ENCODE data around the gene ROM1. TPM values are rescaled to one million over a fixed set of nuclear protein-coding genes. Genes with fewer than 3 reads are reported as not detected.

The ROM1 gene
- total and polyA plus RNA-seq, 2 donors from 2014 or later: 7.9 to 11.1 TPM

DNA sequence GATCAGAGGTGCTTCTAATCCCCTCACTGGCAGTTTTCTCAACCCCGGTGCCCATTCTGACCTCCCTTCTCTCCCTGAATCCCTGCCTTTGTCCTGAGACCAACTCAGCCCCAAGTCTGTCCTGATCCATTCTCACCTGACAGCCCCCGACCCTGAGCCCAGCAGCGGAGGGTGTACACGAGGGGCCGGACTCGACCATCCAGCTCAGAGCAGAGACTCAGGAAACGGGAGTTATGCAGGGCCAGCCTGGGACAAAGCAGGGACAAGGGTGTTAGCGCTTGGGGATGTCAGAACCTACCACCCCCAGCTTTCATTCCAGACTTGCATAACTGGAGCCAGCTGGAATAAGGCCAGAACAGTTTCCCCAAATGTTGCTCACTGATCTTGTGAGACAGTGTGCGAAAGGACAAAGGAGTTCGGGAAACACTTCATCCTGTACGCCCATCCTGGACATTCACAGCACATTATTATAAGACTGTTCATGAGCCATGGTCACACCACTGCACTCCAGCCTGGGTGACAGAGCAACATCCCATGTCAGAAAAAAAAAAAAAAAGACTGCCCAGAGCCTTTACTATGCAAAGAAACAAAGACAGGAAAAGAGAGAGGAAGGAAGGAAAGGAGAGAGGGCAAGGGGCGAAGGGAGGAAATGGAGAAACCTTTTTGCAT lies 35.9 kb upstream of the ROM1 start:
- TF ChIP-seq, protein P1, sequence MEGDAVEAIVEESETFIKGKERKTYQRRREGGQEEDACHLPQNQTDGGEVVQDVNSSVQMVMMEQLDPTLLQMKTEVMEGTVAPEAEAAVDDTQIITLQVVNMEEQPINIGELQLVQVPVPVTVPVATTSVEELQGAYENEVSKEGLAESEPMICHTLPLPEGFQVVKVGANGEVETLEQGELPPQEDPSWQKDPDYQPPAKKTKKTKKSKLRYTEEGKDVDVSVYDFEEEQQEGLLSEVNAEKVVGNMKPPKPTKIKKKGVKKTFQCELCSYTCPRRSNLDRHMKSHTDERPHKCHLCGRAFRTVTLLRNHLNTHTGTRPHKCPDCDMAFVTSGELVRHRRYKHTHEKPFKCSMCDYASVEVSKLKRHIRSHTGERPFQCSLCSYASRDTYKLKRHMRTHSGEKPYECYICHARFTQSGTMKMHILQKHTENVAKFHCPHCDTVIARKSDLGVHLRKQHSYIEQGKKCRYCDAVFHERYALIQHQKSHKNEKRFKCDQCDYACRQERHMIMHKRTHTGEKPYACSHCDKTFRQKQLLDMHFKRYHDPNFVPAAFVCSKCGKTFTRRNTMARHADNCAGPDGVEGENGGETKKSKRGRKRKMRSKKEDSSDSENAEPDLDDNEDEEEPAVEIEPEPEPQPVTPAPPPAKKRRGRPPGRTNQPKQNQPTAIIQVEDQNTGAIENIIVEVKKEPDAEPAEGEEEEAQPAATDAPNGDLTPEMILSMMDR (IDR thresholded peaks at IDR 0.05; ENCODE audit: borderline replicate concordance, extremely low read depth, insufficient read depth): no peak
- DNase-seq (peak in 2 of 5 donors; percentile 60 to 71), FAIRE-seq (no peak)
- no peak overlapping the region for H3K9ac ChIP-seq (ENCODE audit: low read length in 3 of 3)
- no peaks in the 10 kb centered on the region for H3K27me3 ChIP-seq (ENCODE audit: control insufficient read depth, insufficient read depth, low read length)
- peak overlapping the region; percentile 72 to 76 for H3K27ac ChIP-seq (ENCODE audit: low read depth in 2 of 2, low read length in 2 of 2)
- intact Hi-C loops (cut with DNase I): no loop called here
- H3K4me1 ChIP-seq (ENCODE audit: control insufficient read depth in 2 of 3, insufficient read depth in 2 of 3, low read depth in 1 of 3, low read length in 3 of 3): peaks cover 0 to 27% (median 13%) of the 10 kb centered on the region in 3 donors
- no peak overlapping the region for H3K4me3 ChIP-seq (ENCODE audit: low read length in 3 of 3)
- no peaks in the 10 kb centered on the region for H3K9me3 ChIP-seq (ENCODE audit: control insufficient read depth in 2 of 3, insufficient read depth in 1 of 3, low read length in 3 of 3)
- peaks cover 5 to 38% (median 10%) of the 10 kb centered on the region in 3 donors for H3K36me3 ChIP-seq (ENCODE audit: control insufficient read depth in 2 of 3, insufficient read depth in 3 of 3, low read length in 3 of 3)

DNA sequence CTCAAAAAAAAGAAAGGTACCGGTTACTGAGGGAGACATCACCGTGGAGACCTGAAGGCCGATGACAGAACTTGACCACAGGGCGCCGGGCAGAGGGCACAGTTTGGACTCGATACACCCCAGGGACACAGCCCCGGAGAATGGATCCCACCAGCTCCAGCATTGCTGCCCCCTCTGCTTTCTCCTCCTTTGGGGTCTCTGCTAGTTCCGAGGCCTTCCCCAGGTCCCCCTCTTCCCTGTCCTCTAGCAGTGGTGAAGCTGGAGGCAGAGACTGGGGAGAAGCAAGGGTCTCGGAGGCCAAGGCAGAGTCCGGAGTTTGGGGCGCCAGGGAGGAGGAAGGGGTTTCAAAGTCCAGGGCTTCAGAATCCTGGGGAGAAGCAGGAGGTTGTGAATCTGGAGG lies 34.5 kb upstream of the ROM1 start:
- no peak for FAIRE-seq
- TF ChIP-seq, protein P1 (IDR thresholded peaks at IDR 0.05; ENCODE audit: borderline replicate concordance, extremely low read depth, insufficient read depth): no peak
- H3K9me3 ChIP-seq (ENCODE audit: control insufficient read depth in 2 of 3, insufficient read depth in 1 of 3, low read length in 3 of 3): no peaks in the 10 kb centered on the region
- H3K9ac ChIP-seq (ENCODE audit: low read length in 3 of 3): no peak overlapping the region
- no peak overlapping the region for H3K4me3 ChIP-seq (ENCODE audit: low read length in 3 of 3)
- intact Hi-C loops (cut with DNase I): no loop called here
- peak in 1 of 5 donors; percentile 55 for DNase-seq
- peaks cover 5 to 38% (median 10%) of the 10 kb centered on the region in 3 donors for H3K36me3 ChIP-seq (ENCODE audit: control insufficient read depth in 2 of 3, insufficient read depth in 3 of 3, low read length in 3 of 3)
- no peaks in the 10 kb centered on the region for H3K27me3 ChIP-seq (ENCODE audit: control insufficient read depth, insufficient read depth, low read length)
- H3K4me1 ChIP-seq (ENCODE audit: control insufficient read depth in 2 of 3, insufficient read depth in 2 of 3, low read depth in 1 of 3, low read length in 3 of 3): peaks cover 0 to 23% (median 7%) of the 10 kb centered on the region in 3 donors
- H3K27ac ChIP-seq (ENCODE audit: low read depth in 2 of 2, low read length in 2 of 2): no peak overlapping the region

DNA sequence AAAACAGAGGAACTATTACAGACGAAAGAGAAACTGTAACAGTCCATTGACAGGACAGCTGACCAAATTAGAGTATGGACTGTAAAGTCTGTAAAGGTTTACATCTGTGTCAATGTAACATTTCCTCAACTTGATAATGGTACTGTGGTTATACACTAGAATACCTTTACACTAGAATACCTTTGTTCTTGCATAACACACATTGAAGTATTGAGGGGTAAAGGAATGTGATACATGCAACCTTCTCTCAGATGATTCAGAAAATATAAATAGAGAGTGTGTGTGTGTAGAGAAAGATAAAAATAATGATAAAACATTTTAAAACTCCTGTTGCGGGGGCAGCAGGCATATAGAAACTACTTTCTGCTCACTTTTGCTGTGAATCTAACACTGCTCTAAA lies 33.8 kb upstream of the ROM1 start:
- Histone ChIP-seq H3K4me3 (ENCODE audit: low read length in 3 of 3) (no peak overlapping the region), H3K27ac (ENCODE audit: low read depth in 2 of 2, low read length in 2 of 2) (no peak overlapping the region), H3K27me3 (ENCODE audit: control insufficient read depth, insufficient read depth, low read length) (no peaks in the 10 kb centered on the region), H3K4me1 (ENCODE audit: control insufficient read depth in 2 of 3, insufficient read depth in 2 of 3, low read depth in 1 of 3, low read length in 3 of 3) (peaks cover 0 to 21% (median 7%) of the 10 kb centered on the region in 3 donors), H3K9ac (ENCODE audit: low read length in 3 of 3) (no peak overlapping the region), H3K36me3 (ENCODE audit: control insufficient read depth in 2 of 3, insufficient read depth in 3 of 3, low read length in 3 of 3) (peaks cover 5 to 41% (median 10%) of the 10 kb centered on the region in 3 donors), H3K9me3 (ENCODE audit: control insufficient read depth in 2 of 3, insufficient read depth in 1 of 3, low read length in 3 of 3) (no peaks in the 10 kb centered on the region)
- TF ChIP-seq, protein P1 (IDR thresholded peaks at IDR 0.05; ENCODE audit: borderline replicate concordance, extremely low read depth, insufficient read depth): no peak
- FAIRE-seq: no peak
- no peak for DNase-seq
- intact Hi-C loops (cut with DNase I): no loop called here

Data from kidney (tissue), 14 donors.